GM18519 (cell line): ENCODE results near the gene DCAF6.
A peak's percentile ranks its signal among the peaks of the same experiment; 100 is the strongest.
"Not testable (repeated sequence)": the region's sequence is repeated elsewhere in the genome, so short reads cannot be mapped to it uniquely, and the experiment has no call there.

ENCODE experiments used
- ATAC-seq: cut with Tn5 transposase; IDR thresholded peaks from one replicate; pipeline ENCODE4 v1.9.1; 2021; ENCODE audit warnings: mild to moderate bottlenecking, moderate library complexity; ENCODE audit not compliant: unreplicated experiment, low FRiP score

The DCAF6 gene

GRCh38 chr1:167922611-167923074, 13.8 kb upstream of the DCAF6 start:
- no peak for ATAC-seq

GRCh38 chr1:167923324-167924056, 13.0 kb upstream of the DCAF6 start:
- no peak for ATAC-seq

GRCh38 chr1:167924102-167924501, 12.4 kb upstream of the DCAF6 start:
- no peak for ATAC-seq

- no peak for ATAC-seq
Measured at GRCh38 chr1:167924543-167925231, 11.8 kb upstream of the DCAF6 start.

- no peak for ATAC-seq
Measured at GRCh38 chr1:167926486-167926997, 9.9 kb upstream of the DCAF6 start.

- no peak for ATAC-seq
Measured at GRCh38 chr1:167927046-167927754, 9.3 kb upstream of the DCAF6 start.

GRCh38 chr1:167928457-167928852, 8.0 kb upstream of the DCAF6 start:
- ATAC-seq: no peak

- not testable (repeated sequence) for ATAC-seq
Measured at GRCh38 chr1:167928919-167929318, 7.6 kb upstream of the DCAF6 start.

- no peak for ATAC-seq
Measured at GRCh38 chr1:167929725-167930124, 6.8 kb upstream of the DCAF6 start.

GRCh38 chr1:167933788-167934187, 2.7 kb upstream of the DCAF6 start:
- ATAC-seq: no peak

GRCh38 chr1:167934426-167935215, 1.9 kb upstream of the DCAF6 start:
- ATAC-seq: no peak

- no peak for ATAC-seq
Measured at GRCh38 chr1:167935216-167936067, 1.0 kb upstream of the DCAF6 start.

- ATAC-seq: peak; percentile 0
Measured at GRCh38 chr1:167936930-167937708, 636 bp downstream of the DCAF6 start, which contains the start of gene MPC2. Gene MPC2, minus strand, starts transcription at chr1:167937072. Its CDS starts 1,231 bp downstream, at chr1:167935841.

GRCh38 chr1:167937709-167938010, 1.2 kb downstream of the DCAF6 start:
- ATAC-seq: no peak

- ATAC-seq: no peak
Measured at GRCh38 chr1:167938080-167938636, 1.7 kb downstream of the DCAF6 start.

- ATAC-seq: no peak
Measured at GRCh38 chr1:167940264-167940663, 3.8 kb downstream of the DCAF6 start.

GRCh38 chr1:167943541-167943940, 7.1 kb downstream of the DCAF6 start:
- ATAC-seq: no peak

- no peak for ATAC-seq
Measured at GRCh38 chr1:167947733-167948132, 11.2 kb downstream of the DCAF6 start.
